T-cell (primary cell): ENCODE measurements around the gene RAB20. TPM values are rescaled to one million over a fixed set of nuclear protein-coding genes. Genes with fewer than 3 reads are reported as not detected.
"Not testable (repeated sequence)": the region's sequence is repeated elsewhere in the genome, so short reads cannot be mapped to it uniquely, and the experiment has no call there.

Experiments
- ATAC-seq, 4 experiments: fragments of 200-7000 bp in 3 of 4; fragments of 150-1000 bp in 1 of 4; cut with Tn5 transposase; replicated peaks in 1 of 4; 1 replicate in 3 of 4; 2 replicates in 1 of 4; pipeline ENCODE4 v1.10.0; 2021; ENCODE audit warnings: moderate library complexity in 3 of 4, mild to moderate bottlenecking in 2 of 4, moderate number of reproducible peaks in 1 of 4
- CTCF ChIA-PET, 2 donors: fragments of 300-600 bp; sonication (Branson Sonifier 250); formaldehyde crosslinking; loops; one replicate each; lab custom pipeline; 2022; ENCODE audit warnings: antibody characterized with exemption in 2 of 2; lab: Charles Lee
- POLR2A ChIA-PET, 2 donors: fragments of 300-600 bp; sonication (Branson Sonifier 250); formaldehyde crosslinking; loops; one replicate each; lab custom pipeline; 2022; ENCODE audit warnings: antibody characterized with exemption in 2 of 2; lab: Charles Lee
- DNase-seq, 35 experiments: peaks; one replicate each; pipeline versions ENCODE4 v3.0.0 to v3.0.0-alpha.2; 2013 to 2023
- H3K27ac ChIP-seq: one replicate; pipeline ENCODE4 v1.5.1; 2013; ENCODE audit warnings: low read length
- H3K27me3 ChIP-seq, 2 experiments: replicated peaks in 1 of 2; 1 replicate in 1 of 2; 2 replicates in 1 of 2; pipeline versions ENCODE4 v1.6.1 to v1.7.0; 2013; ENCODE audit warnings: low read length in 1 of 2, mixed read lengths in 1 of 2; ENCODE audit not compliant: control insufficient read depth in 2 of 2, insufficient read depth in 2 of 2; ENCODE audit errors: extremely low read depth in 1 of 2
- H3K36me3 ChIP-seq, 2 donors: 1 replicate in 1 of 2; 2 replicates in 1 of 2; pipeline versions ENCODE4 v1.6.1 to v1.7.0; 2013; ENCODE audit warnings: low read length in 1 of 2; ENCODE audit not compliant: control insufficient read depth in 2 of 2, insufficient read depth in 1 of 2; ENCODE audit errors: extremely low read depth in 1 of 2
- H3K4me1 ChIP-seq, 2 experiments: 1 replicate in 1 of 2; 2 replicates in 1 of 2; pipeline versions ENCODE4 v1.6.1 to v1.7.0; 2013; ENCODE audit warnings: low read length in 2 of 2, mixed read lengths in 1 of 2; ENCODE audit not compliant: insufficient read depth in 2 of 2, control insufficient read depth in 1 of 2; ENCODE audit errors: extremely low read depth in 1 of 2
- H3K4me3 ChIP-seq, 2 donors: 1 replicate in 1 of 2; 2 replicates in 1 of 2; pipeline versions ENCODE4 v1.5.1 to v1.7.0; 2013; ENCODE audit warnings: mild to moderate bottlenecking in 2 of 2, low read length in 1 of 2, moderate library complexity in 1 of 2; ENCODE audit not compliant: control insufficient read depth in 1 of 2; ENCODE audit errors: extremely low read depth in 1 of 2
- H3K9me3 ChIP-seq: 2 replicates; pipeline ENCODE4 v1.7.0; 2013
- H3K27ac Mint-ChIP-seq, 2 donors: one replicate each; pipeline ENCODE4 v1.8.0; 2020 to 2021; ENCODE audit warnings: mild to moderate bottlenecking in 2 of 2, mixed read lengths in 2 of 2
- H3K27me3 Mint-ChIP-seq, 2 donors: one replicate each; pipeline ENCODE4 v1.8.0; 2021 to 2022; ENCODE audit warnings: mixed read lengths in 2 of 2
- H3K36me3 Mint-ChIP-seq: one replicate; pipeline ENCODE4 v1.8.0; 2021; ENCODE audit warnings: mixed read lengths
- H3K4me1 Mint-ChIP-seq, 3 donors: one replicate each; pipeline ENCODE4 v1.8.0; 2020 to 2022; ENCODE audit warnings: mixed read lengths in 3 of 3, mild to moderate bottlenecking in 1 of 3
- H3K4me3 Mint-ChIP-seq, 3 donors: one replicate each; pipeline ENCODE4 v1.8.0; 2020 to 2022; ENCODE audit warnings: mild to moderate bottlenecking in 3 of 3, mixed read lengths in 3 of 3, moderate library complexity in 3 of 3
- H3K9me3 Mint-ChIP-seq, 3 donors: one replicate each; pipeline ENCODE4 v1.8.0; 2020 to 2022; ENCODE audit warnings: mixed read lengths in 3 of 3
- WGBS: methylation state at CpG from one replicate; pipeline ENCODE4 v1.1.5; 2013; ENCODE audit warnings: missing lambda C conversion rate; ENCODE audit not compliant: insufficient coverage; 5-methylcytosine and 5-hydroxymethylcytosine counted together
- total RNA-seq, 35 experiments: library from RNA in 6 of 35; stranded (reverse) in 6 of 35; fragments of 120-200 nt in 1 of 35; gene quantifications; one replicate each; pipeline versions ENCODE4 v1.2.1 to v1.2.4 and lab custom pipeline; 2013 to 2026

Gene RAB20
- total RNA-seq, 5 donors from 2014 or later (not counting 1 experiment from before 2014, with no cell fraction given) = 0.47 to 3.1 (median 2.1) TPM

DNA sequence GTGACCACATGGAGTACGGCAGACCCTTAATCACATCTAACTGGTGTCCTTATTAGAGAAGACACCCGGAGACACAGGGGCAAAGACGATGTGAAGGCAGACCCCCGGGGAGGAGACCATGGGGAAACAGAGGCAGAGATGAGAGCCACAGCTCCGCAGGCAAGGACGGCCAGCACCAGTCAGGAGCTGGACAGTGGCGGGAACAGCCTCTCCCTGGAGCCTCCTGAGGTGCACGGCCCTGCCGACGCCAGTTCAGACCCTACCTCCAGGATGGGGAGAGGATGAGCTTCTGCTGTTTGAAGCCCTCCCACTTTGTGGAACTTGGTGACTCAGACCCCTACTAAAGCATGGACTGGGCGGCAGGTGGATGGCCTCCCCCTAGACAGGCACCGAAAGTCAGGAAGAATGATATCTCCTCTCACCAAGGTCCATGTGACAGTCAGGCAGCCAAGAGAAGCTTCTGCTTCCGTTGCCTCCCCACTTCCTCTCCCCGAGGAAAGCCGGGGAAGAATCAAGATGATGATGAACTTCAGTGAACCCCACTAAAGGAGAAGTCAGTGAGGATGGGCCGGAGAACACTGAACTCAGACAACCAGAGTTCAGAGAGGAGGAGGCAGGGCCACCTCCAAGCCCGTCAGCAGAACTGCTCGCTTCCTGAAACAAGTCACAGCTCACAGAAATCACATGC lies 25.4 kb downstream of the RAB20 start:
- H3K27me3 ChIP-seq = peaks cover 0 to 3% of the 10 kb centered on the region in 2 experiments
- Mint-ChIP-seq H3K4me1 (peaks cover 9 to 15% (median 10%) of the 10 kb centered on the region in 3 donors), H3K27me3 (no peaks in the 10 kb centered on the region), H3K36me3 (no peaks in the 10 kb centered on the region), H3K9me3 (no peaks in the 10 kb centered on the region), H3K27ac (no peak overlapping the region), H3K4me3 (no peak overlapping the region)
- DNase-seq (peak in 4 of 35 experiments; percentile 3 to 47 (median 8)), ATAC-seq (no peak)
- ChIA-PET CTCF (no interaction called here), POLR2A (no interaction called here)
- H3K9me3 ChIP-seq = no peaks in the 10 kb centered on the region
- no peaks in the 10 kb centered on the region for H3K36me3 ChIP-seq
- peaks cover 0 to 3% of the 10 kb centered on the region in 2 experiments for H3K4me1 ChIP-seq
- WGBS = 85% methylated on average over 4 of the region's 18 CpGs
- no peak overlapping the region for H3K4me3 ChIP-seq
- H3K27ac ChIP-seq = no peak overlapping the region

DNA sequence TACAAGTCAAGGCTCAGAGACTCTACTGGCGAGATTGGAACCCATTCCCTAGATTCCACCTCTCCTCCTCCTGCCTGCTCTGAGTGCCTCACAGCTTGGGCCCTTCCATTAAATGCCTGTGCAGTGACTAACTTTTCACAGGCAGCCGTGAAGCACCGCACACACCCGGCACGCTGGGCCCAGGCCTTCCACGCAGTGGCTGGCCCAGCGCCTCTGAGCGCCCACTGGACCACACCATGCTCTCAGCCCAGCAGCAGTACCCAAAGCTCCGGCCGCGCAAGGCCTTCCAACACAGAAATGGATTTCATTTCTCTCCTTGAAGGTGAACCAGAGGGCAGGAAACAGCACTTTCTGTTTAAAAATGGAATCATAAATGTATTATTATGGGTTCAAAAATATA lies 26.0 kb downstream of the RAB20 start:
- Mint-ChIP-seq H3K27ac (no peak overlapping the region), H3K27me3 (no peaks in the 10 kb centered on the region), H3K36me3 (no peaks in the 10 kb centered on the region), H3K4me3 (no peak overlapping the region), H3K4me1 (peaks cover 9 to 15% (median 10%) of the 10 kb centered on the region in 3 donors), H3K9me3 (no peaks in the 10 kb centered on the region)
- CTCF ChIA-PET = no interaction called here
- Histone ChIP-seq H3K9me3 (no peaks in the 10 kb centered on the region), H3K27ac (no peak overlapping the region), H3K4me3 (no peak overlapping the region), H3K4me1 (peaks cover 0 to 3% of the 10 kb centered on the region in 2 experiments), H3K36me3 (no peaks in the 10 kb centered on the region), H3K27me3 (peaks cover 0 to 4% of the 10 kb centered on the region in 2 experiments)
- POLR2A ChIA-PET = no interaction called here
- ATAC-seq = no peak
- DNase-seq = no peak
- 89% methylated on average over 8 of the region's 11 CpGs for WGBS

DNA sequence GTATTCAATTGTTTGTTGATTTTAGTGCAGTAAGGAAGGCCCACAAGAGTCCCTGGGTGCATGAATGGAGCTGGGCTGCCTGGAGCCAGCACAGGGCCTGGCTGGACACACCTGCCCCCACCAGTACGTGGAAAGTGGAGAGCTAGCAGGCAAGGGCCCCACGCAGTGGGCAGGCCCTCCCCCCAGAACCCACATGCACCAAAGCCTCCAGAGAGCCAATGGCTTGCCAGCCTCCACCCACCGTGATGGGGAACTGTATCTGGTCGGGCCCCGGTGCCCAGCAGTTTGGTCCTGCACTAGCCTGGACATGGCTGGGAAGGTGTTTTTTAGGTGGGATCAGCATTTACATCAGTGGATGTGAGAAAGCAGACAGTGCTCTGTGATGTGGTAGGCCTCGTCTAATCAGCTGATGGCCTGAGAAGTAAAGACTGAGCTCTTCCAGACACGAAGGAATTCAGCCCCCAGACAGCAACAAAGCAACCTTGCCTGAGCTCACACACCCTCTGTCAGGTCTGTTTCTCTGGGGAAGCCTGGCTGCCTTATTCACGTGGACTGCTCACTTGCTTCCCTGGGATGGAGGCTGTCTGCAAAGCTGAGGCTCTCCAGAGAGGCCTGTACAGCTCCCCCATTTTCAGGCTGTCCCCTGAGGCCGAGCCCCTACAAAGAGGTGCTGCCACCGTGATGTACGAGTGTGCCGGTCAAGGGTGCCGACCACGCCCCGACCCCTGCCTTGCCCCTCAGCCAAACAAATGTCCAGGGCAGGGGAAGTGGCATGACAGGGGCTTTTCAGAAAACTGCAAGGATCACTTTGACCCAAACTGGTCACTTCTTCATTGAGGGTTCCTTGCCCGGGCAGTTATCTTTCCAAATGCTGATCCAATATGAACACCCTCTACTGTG lies 27.5 kb downstream of the RAB20 start:
- peaks cover 0 to 4% of the 10 kb centered on the region in 2 experiments for H3K27me3 ChIP-seq
- 78% methylated on average over 11 of the region's 16 CpGs for WGBS
- Mint-ChIP-seq H3K4me1 (peaks cover 9 to 14% (median 10%) of the 10 kb centered on the region in 3 donors), H3K27me3 (no peaks in the 10 kb centered on the region), H3K36me3 (no peaks in the 10 kb centered on the region), H3K27ac (no peak overlapping the region), H3K4me3 (no peak overlapping the region), H3K9me3 (no peaks in the 10 kb centered on the region)
- no peak overlapping the region for H3K27ac ChIP-seq
- no peak for DNase-seq
- H3K36me3 ChIP-seq = no peaks in the 10 kb centered on the region
- H3K4me3 ChIP-seq = no peak overlapping the region
- CTCF ChIA-PET = no interaction called here
- no peak for ATAC-seq
- peaks cover 0 to 3% of the 10 kb centered on the region in 2 experiments for H3K4me1 ChIP-seq
- no peaks in the 10 kb centered on the region for H3K9me3 ChIP-seq
- POLR2A ChIA-PET = no interaction called here

DNA sequence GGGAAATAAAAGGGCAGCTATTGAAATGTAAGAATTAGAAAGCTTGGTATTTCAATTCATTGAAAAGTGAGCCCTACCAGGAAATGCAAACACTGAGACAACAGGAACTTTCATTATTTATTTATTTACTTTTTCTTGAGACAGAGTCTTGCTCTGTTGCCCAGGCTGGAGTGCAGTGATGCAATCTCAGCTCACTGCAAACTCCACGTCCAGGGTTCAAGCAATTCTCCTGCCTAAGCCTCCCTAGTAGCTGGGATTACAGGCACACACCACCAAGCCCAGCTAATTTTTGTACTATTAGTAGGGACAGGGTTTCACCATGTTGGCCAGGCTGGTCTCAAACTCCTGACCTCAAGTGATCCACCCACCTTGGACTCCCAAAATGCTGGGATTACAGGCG lies 29.3 kb downstream of the RAB20 start:
- H3K27me3 Mint-ChIP-seq, POLR2A ChIA-PET, ATAC-seq, H3K4me1 Mint-ChIP-seq, H3K36me3 ChIP-seq, H3K36me3 Mint-ChIP-seq, H3K4me1 ChIP-seq, H3K27ac ChIP-seq, H3K27ac Mint-ChIP-seq, H3K9me3 ChIP-seq, H3K4me3 Mint-ChIP-seq, H3K27me3 ChIP-seq, H3K4me3 ChIP-seq, H3K9me3 Mint-ChIP-seq, DNase-seq, CTCF ChIA-PET: not testable (repeated sequence)
- WGBS = no CpG with 5 or more reads among the region's 2 CpGs

DNA sequence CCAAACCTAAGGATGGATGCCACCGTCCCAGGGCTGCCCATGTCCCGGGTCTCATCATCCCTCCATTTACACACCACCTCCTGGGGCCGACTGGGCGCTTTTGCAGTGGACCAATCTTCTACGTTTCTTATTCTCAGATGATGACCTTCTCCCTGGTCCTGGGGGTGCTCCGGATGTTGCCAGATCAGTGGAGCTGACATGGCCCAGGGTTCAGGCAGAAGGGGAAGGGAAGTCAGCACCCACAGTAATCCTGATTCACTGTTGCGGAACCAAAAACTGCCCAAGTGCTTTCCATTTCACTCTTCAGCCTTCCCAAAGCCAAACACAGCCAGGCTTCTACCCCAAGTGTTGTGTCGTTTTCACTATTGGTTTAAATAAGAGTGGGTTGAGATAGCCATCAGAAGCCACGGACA lies 29.8 kb downstream of the RAB20 start:
- ChIA-PET CTCF (no interaction called here), POLR2A (no interaction called here)
- Mint-ChIP-seq H3K36me3 (no peaks in the 10 kb centered on the region), H3K9me3 (no peaks in the 10 kb centered on the region), H3K4me1 (peaks cover 4 to 11% (median 6%) of the 10 kb centered on the region in 3 donors), H3K4me3 (no peak overlapping the region), H3K27me3 (no peaks in the 10 kb centered on the region), H3K27ac (no peak overlapping the region)
- H3K27me3 ChIP-seq = peaks cover 0 to 4% of the 10 kb centered on the region in 2 experiments
- H3K9me3 ChIP-seq = no peaks in the 10 kb centered on the region
- no peaks in the 10 kb centered on the region for H3K36me3 ChIP-seq
- no peak for ATAC-seq
- WGBS = 64% methylated on average over 4 of the region's 9 CpGs
- no peak overlapping the region for H3K4me3 ChIP-seq
- no peak for DNase-seq
- H3K4me1 ChIP-seq = peaks cover 0 to 3% of the 10 kb centered on the region in 2 experiments
- no peak overlapping the region for H3K27ac ChIP-seq

DNA sequence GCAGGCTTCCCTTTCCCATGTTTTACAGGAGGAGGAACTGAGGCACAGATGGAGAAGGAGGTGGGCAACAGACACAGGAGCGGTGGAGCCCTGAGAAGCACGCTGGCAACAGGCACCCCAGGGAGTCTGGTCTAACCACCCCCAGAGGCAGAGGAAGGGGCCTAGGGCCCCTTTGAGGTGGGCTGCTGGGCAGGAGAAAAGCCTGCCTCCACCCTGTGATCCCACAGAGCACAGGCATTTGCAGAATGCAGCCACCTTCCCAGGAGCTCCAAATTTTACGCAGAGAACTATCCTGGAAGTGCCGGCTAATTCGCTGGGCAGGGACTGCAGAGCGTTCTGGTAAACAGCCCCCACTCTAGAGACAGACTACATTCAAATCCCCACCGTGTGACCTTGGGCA lies 30.4 kb downstream of the RAB20 start:
- DNase-seq = no peak
- H3K9me3 Mint-ChIP-seq = no peaks in the 10 kb centered on the region
- H3K4me3 ChIP-seq = no peak overlapping the region
- H3K27ac Mint-ChIP-seq = no peak overlapping the region
- peaks cover 0 to 4% of the 10 kb centered on the region in 2 experiments for H3K27me3 ChIP-seq
- H3K36me3 Mint-ChIP-seq = no peaks in the 10 kb centered on the region
- no peak overlapping the region for H3K27ac ChIP-seq
- no peaks in the 10 kb centered on the region for H3K27me3 Mint-ChIP-seq
- H3K36me3 ChIP-seq = no peaks in the 10 kb centered on the region
- 93% methylated on average over 7 of the region's 7 CpGs for WGBS
- no peak for ATAC-seq
- ChIA-PET CTCF (no interaction called here), POLR2A (no interaction called here)
- no peaks in the 10 kb centered on the region for H3K9me3 ChIP-seq
- H3K4me3 Mint-ChIP-seq = no peak overlapping the region
- peaks cover 6 to 11% (median 8%) of the 10 kb centered on the region in 3 donors for H3K4me1 Mint-ChIP-seq
- peaks cover 0 to 6% of the 10 kb centered on the region in 2 experiments for H3K4me1 ChIP-seq
